Ishikawa (cell line): Measurements from ENCODE around the gene BOD1L2.
A peak's percentile ranks its signal among the peaks of the same experiment; 100 is the strongest.

ENCODE experiments used
- CEBPB ChIP-seq: IDR thresholded peaks from 2 replicates; pipeline ENCODE4 v1.6.1; 2012
- CREB1 ChIP-seq: IDR thresholded peaks from 2 replicates; pipeline ENCODE4 v1.6.1; 2012; ENCODE audit warnings: low read depth
- EGR1 ChIP-seq: IDR thresholded peaks from 2 replicates; pipeline ENCODE4 v1.6.1; 2012
- EP300 ChIP-seq: IDR thresholded peaks from 2 replicates; pipeline ENCODE4 v1.6.1; 2012; ENCODE audit warnings: borderline replicate concordance
- FOXM1 ChIP-seq: IDR thresholded peaks from 2 replicates; pipeline ENCODE4 v1.6.1; 2012; ENCODE audit warnings: low read depth, borderline replicate concordance
- NFIC ChIP-seq: IDR thresholded peaks from 2 replicates; pipeline ENCODE4 v1.6.1; 2012
- RAD21 ChIP-seq: IDR thresholded peaks from 2 replicates; pipeline ENCODE4 v1.6.1; 2012; ENCODE audit warnings: low read depth
- REST ChIP-seq: IDR thresholded peaks from 2 replicates; pipeline ENCODE4 v1.6.1; 2012; ENCODE audit warnings: low read depth, mild to moderate bottlenecking
- TAF1 ChIP-seq: IDR thresholded peaks from 2 replicates; pipeline ENCODE4 v1.6.1; 2012; ENCODE audit warnings: low read depth, mild to moderate bottlenecking
- TCF12 ChIP-seq: IDR thresholded peaks from 2 replicates; pipeline ENCODE4 v1.6.1; 2012; ENCODE audit warnings: low read depth
- TEAD4 ChIP-seq: IDR thresholded peaks from 2 replicates; pipeline ENCODE4 v1.6.1; 2012
- USF1 ChIP-seq: IDR thresholded peaks from 2 replicates; pipeline ENCODE4 v1.6.1; 2012
- YY1 ChIP-seq: IDR thresholded peaks from 2 replicates; pipeline ENCODE4 v1.6.1; 2012; ENCODE audit warnings: low read depth
- ZBTB7A ChIP-seq: IDR thresholded peaks from 2 replicates; pipeline ENCODE4 v1.6.1; 2012; ENCODE audit warnings: low read depth
- TF ChIP-seq, protein P1 (sequence below): IDR thresholded peaks from 2 replicates; pipeline ENCODE4 v1.6.1; 2012

Gene BOD1L2

GRCh38 chr18:57134618-57135135 is 12.2 kb upstream of the BOD1L2 start:
- no peak for TF ChIP-seq YY1
- no peak for TF ChIP-seq EP300
- TF ChIP-seq EGR1: no peak
- TF ChIP-seq, protein P1, sequence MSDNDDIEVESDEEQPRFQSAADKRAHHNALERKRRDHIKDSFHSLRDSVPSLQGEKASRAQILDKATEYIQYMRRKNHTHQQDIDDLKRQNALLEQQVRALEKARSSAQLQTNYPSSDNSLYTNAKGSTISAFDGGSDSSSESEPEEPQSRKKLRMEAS: no peak
- no peak for TF ChIP-seq REST
- TF ChIP-seq NFIC: no peak
- TF ChIP-seq ZBTB7A: no peak
- TF ChIP-seq TEAD4: no peak

DNA sequence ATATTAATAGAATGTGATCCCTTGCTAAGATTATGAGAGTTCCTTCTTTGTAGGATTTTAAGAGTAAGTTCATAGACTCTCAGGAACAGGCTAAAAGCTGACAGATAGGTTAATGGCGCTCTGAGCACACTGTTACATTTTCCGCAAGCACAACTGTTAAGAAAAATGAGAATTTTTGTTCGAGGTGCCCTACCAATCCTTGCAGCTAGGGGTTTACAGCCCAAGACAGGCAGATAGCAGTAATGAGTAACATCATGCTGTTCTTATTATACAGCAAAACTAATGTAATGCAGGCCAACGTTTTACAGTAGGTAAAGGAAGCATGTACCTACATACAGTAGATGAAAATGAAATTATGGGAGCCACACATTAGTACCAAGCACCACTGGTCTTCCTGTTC is 11.2 kb upstream of the BOD1L2 start:
- TF ChIP-seq YY1 (no peak), TAF1 (no peak), TCF12 (no peak), REST (no peak), CREB1 (no peak), USF1 (no peak), NFIC (no peak), ZBTB7A (no peak), TEAD4 (no peak), CEBPB (no peak), FOXM1 (no peak), EP300 (no peak), EGR1 (no peak), RAD21 (no peak)
- TF ChIP-seq, protein P1: no peak

DNA sequence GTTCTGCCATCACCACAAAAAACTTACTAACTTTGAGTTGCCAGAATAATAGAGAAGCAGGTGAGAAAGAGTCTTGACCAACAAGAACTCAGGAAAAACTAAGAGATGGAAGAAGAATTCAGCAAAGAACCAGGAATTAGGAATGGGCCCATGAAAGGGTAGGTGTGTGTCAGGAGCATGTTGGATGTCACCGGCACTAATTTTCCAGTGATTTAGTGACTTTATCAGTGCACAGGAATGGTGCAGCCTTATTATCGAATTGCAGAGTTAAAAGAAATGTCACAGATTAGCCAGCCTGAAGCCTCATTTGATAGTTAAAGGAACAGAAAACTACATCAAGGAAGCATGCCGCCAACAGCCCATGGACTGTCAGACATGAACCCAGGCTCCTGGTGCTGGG is 9.0 kb upstream of the BOD1L2 start:
- TF ChIP-seq CREB1 (no peak), USF1 (no peak), TAF1 (no peak), RAD21 (no peak), REST (no peak), TCF12 (no peak), FOXM1 (no peak), EGR1 (no peak), CEBPB (no peak), ZBTB7A (no peak)

DNA sequence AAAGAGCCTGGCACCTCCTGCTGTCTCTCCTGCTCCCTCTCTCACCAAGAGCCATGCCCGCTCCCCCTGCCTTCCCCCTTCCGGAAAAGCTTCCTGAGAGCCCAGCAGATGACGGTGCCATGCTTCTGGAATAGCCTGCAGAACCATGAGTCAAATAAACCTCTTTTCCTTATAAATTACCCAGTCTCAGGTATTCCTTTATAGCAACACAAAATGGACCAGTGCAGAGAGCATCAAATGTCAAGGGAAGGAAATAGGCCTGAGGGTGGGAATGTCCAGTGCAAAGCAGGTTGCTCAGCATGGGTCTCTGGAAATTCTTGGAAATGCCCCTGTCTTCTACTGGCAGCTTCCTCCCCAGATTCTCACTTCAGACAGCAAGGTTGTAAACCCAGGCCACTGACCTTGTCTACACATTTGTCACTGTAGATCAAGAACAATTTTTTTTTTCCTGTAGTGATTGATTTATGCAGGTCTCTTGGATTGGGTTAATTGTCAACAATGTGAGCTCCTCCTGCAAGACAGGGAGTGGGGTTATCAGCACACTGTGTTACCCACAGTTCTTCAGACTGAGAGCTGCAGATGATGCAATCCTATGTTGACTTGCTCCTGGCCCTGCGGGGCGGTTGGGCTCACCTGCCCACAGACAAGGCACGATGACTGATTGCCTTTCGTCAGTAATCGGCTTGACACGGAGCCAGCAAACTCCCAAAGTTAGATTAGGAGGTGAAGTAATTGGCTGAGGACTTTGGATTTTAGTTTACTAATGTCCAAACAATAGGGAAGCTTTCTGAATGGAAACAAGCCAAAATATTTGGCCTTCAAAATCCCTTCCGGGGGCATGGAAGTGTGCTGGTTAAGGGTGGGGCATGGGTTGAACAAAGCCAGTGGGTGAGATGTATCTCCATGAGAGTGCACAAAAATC is 5.4 kb upstream of the BOD1L2 start:
- TF ChIP-seq CREB1 (no peak), USF1 (no peak), YY1 (no peak), FOXM1 (no peak), CEBPB (peak; percentile 62), TAF1 (no peak), RAD21 (no peak)
